ENCODE data around the gene GID8. TPM values are rescaled to one million over a fixed set of nuclear protein-coding genes. Genes with fewer than 3 reads are reported as not detected.

Gene GID8
- polyA plus RNA-seq, 1 of the 3 experiments (the other 2 are of a cell fraction), result 18.1 TPM

- TF ChIP-seq ZBTB33 (IDR thresholded peaks at IDR 0.05; ENCODE audit: borderline replicate concordance, low read depth), result no peak
- TF ChIP-seq FOXM1 (IDR thresholded peaks at IDR 0.05; ENCODE audit: low read depth), result no peak
- no peak for TF ChIP-seq TEAD4 (IDR thresholded peaks at IDR 0.05; ENCODE audit: borderline replicate concordance, insufficient read depth)
- no peak for TF ChIP-seq ELF1 (IDR thresholded peaks at IDR 0.05)
- no peak for TF ChIP-seq POLR2AphosphoS5 (IDR thresholded peaks at IDR 0.05; ENCODE audit: low read depth, low read length)
- TF ChIP-seq TAF1 (IDR thresholded peaks at IDR 0.05; ENCODE audit: borderline replicate concordance, low read depth, low read length), result no peak
- no peak for TF ChIP-seq FOXJ3 (CRISPR knock-in tag; IDR thresholded peaks at IDR 0.05)
Observed at GRCh38 chr20:62968378-62969178, 30.6 kb downstream of the GID8 start (continued).

- no peak overlapping the region for H3K9ac ChIP-seq
- no peak for DNase-seq
- peaks cover 26% of the 10 kb centered on the region for H3K27me3 ChIP-seq (ENCODE audit: insufficient read depth)
- H3K4me1 ChIP-seq (ENCODE audit: control insufficient read depth in 1 of 2, insufficient read depth in 2 of 2, low read depth in 1 of 2, low read length in 1 of 2), result peaks cover 0 to 3% of the 10 kb centered on the region in 2 experiments; a peak in 1 of 4 replicates
- TF ChIP-seq CTCF (IDR thresholded peaks at IDR 0.05) (no peak), MXI1 (IDR thresholded peaks at IDR 0.05; ENCODE audit: low read depth, low read length) (no peak), USF1 (IDR thresholded peaks at IDR 0.05; ENCODE audit: borderline replicate concordance, low read depth) (no peak), GATA2 (CRISPR knock-in tag; IDR thresholded peaks at IDR 0.05) (no peak), JUND (IDR thresholded peaks at IDR 0.05) (no peak), SIN3A (IDR thresholded peaks at IDR 0.05; ENCODE audit: borderline replicate concordance, low read depth, low read length) (no peak), POLR2AphosphoS5 (IDR thresholded peaks at IDR 0.05; ENCODE audit: low read depth, low read length) (no peak), EP300 (IDR thresholded peaks at IDR 0.05; ENCODE audit: borderline replicate concordance in 1 of 2, low read depth in 1 of 2, low read length in 1 of 2) (no peak), GABPA (IDR thresholded peaks at IDR 0.05; ENCODE audit: low read depth) (no peak), RXRA (IDR thresholded peaks at IDR 0.05; ENCODE audit: borderline replicate concordance, low read depth) (no peak), RCOR1 (IDR thresholded peaks at IDR 0.05; ENCODE audit: low read length) (no peak), RAD21 (IDR thresholded peaks at IDR 0.05; ENCODE audit: low read length) (no peak), PBX3 (IDR thresholded peaks at IDR 0.05) (no peak), FOXJ3 (CRISPR knock-in tag; IDR thresholded peaks at IDR 0.05) (no peak), NFIC (IDR thresholded peaks at IDR 0.05; ENCODE audit: borderline replicate concordance) (no peak)
- H3K79me2 ChIP-seq (ENCODE audit: insufficient read depth), result no peaks in the 10 kb centered on the region
- H3K36me3 ChIP-seq (replicated peaks in 1 of 2; ENCODE audit: control insufficient read depth in 1 of 2, insufficient read depth in 2 of 2, low read length in 1 of 2), result no peaks in the 10 kb centered on the region
- H3K9me2 ChIP-seq, result no peaks in the 10 kb centered on the region
- 37% methylated on average over 16 of the region's 16 CpGs for WGBS (ENCODE audit: low lambda C conversion rate)
- no peaks in the 10 kb centered on the region for H3K9me3 ChIP-seq
- ChIA-PET POLR2A (no interaction called here), CTCF (interaction anchor here (1.3 to 2.3 kb wide), 2 partner anchors 13 to 69 kb away, joined by 4 to 10 read pairs; no protein-coding TSS in a partner anchor)
- H3K27ac ChIP-seq (ENCODE audit: low read depth in 2 of 2, low read length in 1 of 2), result no peak overlapping the region
- H3K4me3 ChIP-seq (ENCODE audit: low read depth in 2 of 2, low read length in 1 of 2), result no peak overlapping the region
- 0 out of 2 replicates have a peak, but pooled peaks cover 3% of the 10 kb centered on the region for H4K20me1 ChIP-seq (ENCODE audit: insufficient read depth)
- H3F3A ChIP-seq (replicated peaks; ENCODE audit: insufficient read depth), result no peaks in the 10 kb centered on the region
- H2AFZ ChIP-seq (ENCODE audit: low read depth), result no peak overlapping the region
- no peak overlapping the region for H3K4me2 ChIP-seq
Observed at GRCh38 chr20:62969179-62969760, 31.3 kb downstream of the GID8 start.

Measured in SK-N-SH (cell line).